GM10266 (cell line): ENCODE results near the gene ZBTB16.

ENCODE experiments used
- DNase-seq: peaks from one replicate; pipeline ENCODE4 v3.0.0; 2012; ENCODE audit errors: extremely low spot score
- CTCF ChIP-seq: IDR thresholded peaks from 2 replicates; pipeline ENCODE4 v1.5.1; 2012; ENCODE audit warnings: mild to moderate bottlenecking, low read depth; ENCODE audit not compliant: control insufficient read depth, insufficient read depth; ENCODE audit errors: missing control alignments

The ZBTB16 gene

DNA sequence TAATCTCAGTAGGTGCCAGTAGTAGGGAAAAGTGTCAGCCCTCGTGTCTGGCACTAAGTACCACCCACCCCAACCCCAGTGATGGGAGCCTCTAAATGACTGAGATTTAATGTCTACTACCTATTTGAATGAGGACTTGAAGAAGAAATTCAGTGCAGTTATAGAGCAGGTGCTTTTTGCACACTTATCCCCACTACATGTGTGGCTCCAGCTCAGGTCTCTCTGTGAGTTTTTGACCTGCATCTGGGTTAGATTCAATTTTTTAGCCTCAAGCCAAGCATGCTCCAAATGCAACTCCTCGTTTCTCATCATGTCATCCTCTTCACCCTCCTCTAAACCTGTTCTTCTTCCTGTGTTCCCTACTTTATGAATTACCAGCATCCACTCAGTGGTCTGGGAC, 211.8 kb downstream of the ZBTB16 start:
- DNase-seq = no peak
- no peak for TF ChIP-seq CTCF

DNA sequence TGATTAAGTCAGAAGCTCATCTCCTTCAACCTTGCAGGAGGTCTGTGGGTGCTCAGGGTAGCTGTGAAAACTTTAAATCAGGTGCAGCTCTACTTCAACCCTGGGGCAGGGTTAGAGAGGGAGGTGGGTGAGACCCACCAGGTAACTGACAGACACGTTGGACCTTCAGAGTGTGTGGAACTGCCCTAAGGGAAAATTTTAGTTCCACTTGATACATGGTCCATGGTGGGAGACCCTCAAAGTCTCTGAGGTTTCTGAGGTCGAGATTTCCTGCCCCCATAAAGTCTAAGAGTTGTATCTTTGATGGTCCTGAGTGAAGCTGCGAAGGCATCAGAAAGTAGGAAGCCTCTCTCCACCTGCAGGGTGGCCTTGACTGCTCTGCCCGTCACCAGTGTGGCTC, 212.8 kb downstream of the ZBTB16 start:
- DNase-seq = no peak
- TF ChIP-seq CTCF = no peak

DNA sequence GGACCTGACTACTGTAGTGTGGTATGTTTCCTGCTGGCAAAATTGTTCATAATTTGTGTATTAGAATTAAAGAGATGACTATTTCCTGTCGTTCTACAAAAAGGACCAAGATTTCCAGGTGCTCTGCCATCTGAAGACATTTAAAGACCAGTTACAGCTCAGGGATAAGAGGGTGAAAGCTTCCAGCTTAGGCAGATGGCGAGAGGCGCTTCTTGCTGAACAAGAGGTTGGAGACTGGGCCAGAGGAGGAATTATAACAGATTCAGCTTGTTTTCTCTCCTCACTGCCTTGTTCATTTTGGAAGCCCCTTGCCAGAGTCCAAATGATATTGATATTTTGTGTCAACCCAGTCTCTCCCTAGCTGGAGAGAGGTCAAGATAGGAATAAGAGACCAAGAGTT, 213.6 kb downstream of the ZBTB16 start:
- no peak for TF ChIP-seq CTCF
- DNase-seq = no peak

GRCh38 chr11:114273890-114274635, 214.6 kb downstream of the ZBTB16 start:
- no peak for DNase-seq
- no peak for TF ChIP-seq CTCF

DNA sequence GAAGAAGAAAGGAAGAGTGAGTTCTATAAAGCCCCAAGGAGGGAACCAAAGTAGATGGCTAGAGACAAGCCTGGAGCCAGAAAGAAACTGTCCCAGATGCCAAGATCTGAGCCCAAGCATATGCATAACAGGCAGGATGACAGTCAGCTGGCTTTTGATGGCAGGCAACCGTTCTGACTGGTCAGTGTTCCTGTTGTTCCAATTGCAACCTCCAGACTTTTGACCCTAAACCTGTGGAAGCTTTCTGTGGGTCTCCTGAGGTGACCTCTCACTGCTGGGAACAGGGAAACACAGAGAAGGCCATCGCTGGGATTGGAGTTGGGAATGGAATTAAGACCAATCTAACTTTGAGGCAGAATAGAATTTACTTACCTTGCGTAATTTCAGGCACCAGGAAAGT, 215.1 kb downstream of the ZBTB16 start:
- DNase-seq = no peak
- no peak for TF ChIP-seq CTCF

DNA sequence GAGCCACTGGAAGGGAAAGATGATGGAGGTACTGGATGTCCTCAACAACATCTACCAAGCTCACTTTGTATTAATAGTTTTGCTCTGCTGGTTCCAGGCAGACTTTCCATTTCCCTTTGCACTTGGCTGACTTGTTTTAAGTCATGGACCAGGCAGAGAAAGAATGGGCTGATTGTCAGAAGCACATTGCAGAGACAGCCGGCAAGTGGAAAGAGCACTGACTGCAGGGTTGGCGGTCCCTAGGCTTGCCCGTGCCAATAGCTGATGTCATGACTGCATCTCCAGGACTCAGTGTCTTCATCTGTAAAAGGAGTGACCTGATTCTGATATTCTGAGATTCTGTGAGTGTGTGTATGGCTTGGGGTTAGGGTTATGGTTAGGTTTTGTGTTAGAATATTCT, 215.8 kb downstream of the ZBTB16 start:
- TF ChIP-seq CTCF = no peak

GRCh38 chr11:114276077-114276476, 216.6 kb downstream of the ZBTB16 start:
- no peak for DNase-seq
- no peak for TF ChIP-seq CTCF

More for the DNA sequence above, 215.8 kb downstream of the ZBTB16 start:
- no peak for DNase-seq
